Skin of body (tissue), 2 donors: Measurements from ENCODE around the gene PIEZO1. TPM values are rescaled to one million over a fixed set of nuclear protein-coding genes. Genes with fewer than 3 reads are reported as not detected.
"Not testable (repeated sequence)": the region's sequence is repeated elsewhere in the genome, so short reads cannot be mapped to it uniquely, and the experiment has no call there.

Experiments
- DNase-seq: peaks from one replicate; lab custom pipeline; 2025; lab: John Stamatoyannopoulos, UW
- total RNA-seq: library from RNA; depleted of rRNA; stranded (reverse); fragments of >200 nt; gene quantifications from one replicate; pipeline ENCODE4 v1.2.3, GENCODE V29; 2014

The PIEZO1 gene
- total RNA-seq, 1 donor from 2014 or later = 84.4 TPM

DNA sequence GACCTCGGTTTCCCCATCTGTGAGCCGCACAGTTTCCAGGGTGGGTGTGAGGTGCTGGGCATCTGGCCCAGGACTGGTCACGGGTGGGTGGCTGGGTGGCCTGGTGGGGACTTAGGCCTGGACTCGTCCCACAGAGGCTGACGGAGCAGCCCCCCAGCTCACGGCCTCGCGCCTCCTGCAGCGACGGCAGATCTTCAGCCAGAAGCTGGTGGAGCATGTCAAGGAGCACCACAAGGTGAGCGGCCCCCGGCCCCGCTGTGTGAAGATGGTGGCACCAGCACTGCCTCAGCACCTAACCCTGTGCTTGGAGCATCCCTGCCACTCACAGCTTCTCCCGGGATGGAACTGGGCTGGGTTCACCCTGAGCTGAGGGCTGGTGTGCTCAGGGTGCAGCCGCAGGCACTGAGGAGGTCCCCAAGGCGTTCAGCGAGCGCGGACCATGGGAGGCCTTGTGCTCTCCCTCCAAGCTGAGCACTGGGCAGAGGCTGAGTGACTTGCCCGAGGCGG is 20.9 kb upstream of the PIEZO1 start:
- DNase-seq = no peak

DNA sequence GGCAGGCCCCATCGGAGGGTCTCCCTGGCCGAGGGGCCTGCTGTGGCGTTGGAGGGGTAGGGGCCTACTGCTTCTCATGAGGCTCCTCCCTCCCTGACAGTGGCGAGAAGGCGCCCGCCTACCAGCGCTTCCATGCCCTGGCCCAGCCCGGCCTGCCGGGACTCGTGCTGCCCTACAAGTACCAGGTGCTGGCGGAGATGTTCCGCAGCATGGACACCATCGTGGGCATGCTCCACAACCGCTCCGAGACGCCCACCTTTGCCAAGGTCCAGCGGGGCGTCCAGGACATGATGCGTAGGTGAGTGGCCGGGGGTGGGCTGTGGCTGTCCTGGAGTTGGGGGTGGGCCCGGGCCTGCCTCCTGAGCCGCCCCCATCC is 20.3 kb upstream of the PIEZO1 start:
- no peak for DNase-seq

DNA sequence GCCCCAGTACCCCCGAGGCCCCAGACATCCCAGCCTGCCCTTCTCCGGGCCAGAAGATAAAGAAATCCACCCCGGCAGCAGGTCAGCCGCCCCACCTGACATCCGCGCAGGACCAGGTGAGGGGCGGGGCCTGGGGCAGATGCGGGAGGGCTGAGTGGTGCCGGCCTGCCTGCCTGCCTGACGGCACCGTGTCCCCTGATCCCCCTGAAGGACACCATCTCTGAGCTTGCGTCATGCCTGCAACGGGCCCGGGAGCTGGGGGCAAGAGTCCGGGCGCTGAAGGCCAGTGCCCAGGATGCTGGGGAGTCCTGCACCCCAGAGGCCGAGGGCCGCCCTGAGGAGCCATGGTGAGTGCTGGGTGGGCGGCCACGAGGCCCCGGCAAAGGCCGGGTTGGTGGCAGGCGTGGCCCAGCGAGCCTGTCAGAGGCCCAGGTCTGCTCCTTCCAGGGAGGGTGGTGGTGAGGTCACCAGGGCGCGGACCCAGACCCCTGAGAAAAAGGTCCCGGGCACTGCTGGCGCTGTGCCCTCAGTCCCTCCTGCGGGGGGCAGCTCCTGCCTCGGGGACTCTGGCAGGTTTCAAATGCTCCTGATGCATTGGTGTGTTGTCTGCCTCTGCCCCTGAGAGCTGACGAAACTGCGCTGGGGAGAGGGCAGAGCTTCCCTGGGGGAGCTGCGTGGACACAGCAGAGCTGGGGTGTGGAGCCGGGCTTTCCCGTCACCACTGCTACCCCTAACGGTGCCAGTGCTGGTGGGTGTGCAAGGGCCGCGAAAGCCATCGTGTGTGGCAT is 19.7 kb upstream of the PIEZO1 start:
- no peak for DNase-seq

DNA sequence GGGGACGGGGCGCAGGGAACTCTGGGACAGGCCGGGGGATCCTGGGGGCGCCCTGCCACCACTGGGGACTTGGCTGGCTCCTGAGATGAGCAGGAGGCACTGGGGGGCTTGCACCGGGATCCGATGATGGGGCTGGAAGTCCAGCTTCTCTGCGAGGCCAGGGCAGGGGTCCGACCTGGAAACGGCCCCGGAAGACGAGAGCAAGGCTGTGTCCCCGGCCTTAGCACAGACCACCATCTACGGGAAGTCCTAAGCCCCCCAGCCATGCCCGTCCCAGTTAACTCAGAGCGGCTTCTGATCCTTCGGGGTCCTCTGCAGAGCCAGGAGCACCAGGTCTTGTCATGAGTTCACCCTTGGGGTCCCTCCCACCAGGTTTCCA is 19.1 kb upstream of the PIEZO1 start:
- no peak for DNase-seq

DNA sequence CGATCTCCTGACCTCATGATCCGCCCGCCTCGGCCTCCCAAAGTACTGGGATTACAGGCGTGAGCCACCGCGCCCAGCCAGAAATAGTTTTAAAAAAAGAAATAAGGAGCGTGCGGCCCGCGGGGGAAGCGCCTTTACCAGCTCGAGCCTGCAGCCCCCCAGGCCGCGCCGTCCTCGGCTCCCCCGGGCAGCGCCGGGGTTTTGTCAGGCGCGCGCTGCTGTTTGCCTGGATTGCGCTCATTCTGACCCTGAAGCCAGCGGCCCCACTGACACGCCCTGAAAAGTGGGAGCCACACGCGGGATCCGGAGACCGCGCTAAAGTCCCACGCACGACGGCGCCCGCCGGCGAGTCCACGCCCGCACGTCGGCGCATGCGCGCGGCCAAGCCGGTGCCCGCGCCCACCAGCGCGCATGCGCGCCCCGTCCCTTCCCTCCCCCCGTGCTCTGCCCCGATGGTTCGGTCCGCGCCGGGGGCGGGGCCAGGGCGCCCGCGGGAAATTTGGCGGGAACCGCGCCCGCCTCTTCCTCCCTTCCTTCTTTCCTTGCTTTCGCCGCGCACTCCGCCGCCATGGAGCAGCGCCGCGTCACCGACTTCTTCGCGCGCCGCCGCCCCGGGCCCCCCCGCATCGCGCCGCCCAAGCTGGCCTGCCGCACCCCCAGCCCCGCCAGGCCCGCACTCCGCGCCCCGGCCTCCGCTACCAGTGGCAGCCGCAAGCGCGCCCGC is 18.4 kb upstream of the PIEZO1 start, which contains the start of gene CDT1:
Gene CDT1, plus strand, starts transcription at position 526 of the 724 bp plus-strand sequence. Its CDS starts 43 bp downstream, at position 569.
- DNase-seq = peak; percentile 84

DNA sequence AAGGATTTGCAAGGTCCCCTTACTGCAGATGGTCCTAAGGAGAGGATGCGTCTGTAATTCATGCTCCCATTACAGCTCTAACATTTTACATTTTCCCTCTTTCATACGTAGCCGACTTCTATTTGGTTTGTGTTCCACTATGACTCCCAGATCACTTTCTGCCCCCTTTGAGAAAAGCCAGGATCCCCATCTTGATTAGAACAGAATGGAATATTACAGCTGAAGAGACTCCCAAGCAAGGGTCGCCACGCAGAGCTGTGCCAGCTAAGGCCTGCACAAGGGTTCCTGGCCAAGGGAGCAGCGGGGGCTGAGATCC is 15.2 kb upstream of the PIEZO1 start:
- DNase-seq = no peak

DNA sequence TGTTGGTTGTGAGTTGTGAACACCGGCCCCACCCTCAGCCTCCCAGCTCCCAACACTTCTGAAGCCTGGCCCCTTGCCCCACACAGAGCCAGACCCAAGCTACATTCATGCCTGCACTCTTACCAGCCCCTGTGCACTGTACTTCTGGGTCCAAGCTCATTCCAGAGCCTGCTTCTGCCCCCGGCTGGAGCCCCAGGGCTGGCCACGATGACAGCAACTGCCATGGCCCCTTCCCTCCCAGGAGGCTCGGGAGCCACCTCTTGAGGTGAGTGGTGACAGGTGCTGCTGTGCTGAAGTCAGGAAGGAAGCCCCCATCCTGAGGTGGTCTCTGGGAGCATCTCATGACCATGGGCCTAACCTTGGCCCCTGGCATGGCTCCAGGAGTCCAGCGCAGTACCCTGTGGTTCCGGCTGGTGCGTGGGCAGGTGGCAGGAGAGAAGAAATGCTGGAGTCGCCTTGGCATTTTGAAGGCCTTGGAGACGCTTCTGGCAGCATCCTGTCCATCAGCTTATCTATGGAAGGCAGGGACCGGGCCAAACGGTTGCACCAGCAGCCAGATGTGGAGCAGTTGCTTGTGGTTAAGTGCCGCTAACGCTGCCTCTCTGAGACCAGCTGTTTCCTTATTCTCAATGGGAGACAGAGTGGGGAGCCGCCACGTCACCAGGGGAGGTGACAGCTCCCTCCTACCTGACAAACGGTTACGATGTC is 14.7 kb upstream of the PIEZO1 start:
- no peak for DNase-seq

DNA sequence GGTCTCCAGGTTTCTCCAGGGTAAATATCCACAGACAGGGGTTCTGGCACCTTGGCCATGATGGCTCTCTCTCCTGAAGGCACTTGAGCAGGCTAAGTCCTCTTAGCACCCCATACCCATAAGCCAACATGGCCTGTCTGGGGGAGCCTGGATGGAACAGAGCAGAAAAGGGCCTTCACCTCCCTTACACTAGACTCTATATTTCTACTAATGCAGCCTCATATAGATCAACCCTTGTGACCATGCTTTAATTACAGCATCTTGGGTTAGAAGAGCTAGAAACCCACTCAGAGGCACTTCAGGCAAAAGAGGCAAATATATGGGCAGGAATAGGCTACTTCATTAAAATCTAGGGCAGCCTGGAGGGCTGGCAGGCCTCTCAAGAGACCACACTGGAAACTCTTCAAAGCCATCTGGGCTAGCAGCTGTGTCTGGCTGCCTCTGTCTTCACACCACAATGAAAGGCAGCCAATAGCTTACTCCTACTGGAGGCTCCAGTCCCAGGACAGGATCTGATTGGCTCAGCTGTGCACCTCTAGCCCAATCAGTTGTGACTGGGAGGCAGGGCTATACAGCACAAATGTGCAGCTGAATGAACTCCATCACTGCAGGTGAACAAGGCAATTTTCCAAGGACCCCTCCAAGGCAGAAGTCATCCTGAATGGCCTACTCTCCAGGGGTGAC is 13.9 kb upstream of the PIEZO1 start:
- DNase-seq = no peak

DNA sequence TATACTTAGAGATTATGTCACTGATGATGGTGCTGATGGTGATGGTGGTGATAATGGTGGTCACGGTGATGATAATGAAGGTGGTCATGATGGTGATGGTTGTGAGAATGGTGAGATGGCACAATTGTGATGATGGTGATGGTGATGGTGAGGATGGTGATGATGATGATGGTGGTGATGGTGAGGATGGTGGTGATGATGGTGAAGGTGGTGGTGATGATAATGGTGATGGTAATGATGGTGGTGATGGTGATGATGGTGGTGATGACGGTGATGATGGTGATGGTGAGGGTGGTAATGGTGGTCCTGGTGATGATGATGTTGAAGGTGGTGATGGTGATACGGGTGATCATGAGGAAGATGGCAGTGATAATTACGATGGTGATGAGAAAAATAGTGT is 13.1 kb upstream of the PIEZO1 start:
- DNase-seq = no peak

DNA sequence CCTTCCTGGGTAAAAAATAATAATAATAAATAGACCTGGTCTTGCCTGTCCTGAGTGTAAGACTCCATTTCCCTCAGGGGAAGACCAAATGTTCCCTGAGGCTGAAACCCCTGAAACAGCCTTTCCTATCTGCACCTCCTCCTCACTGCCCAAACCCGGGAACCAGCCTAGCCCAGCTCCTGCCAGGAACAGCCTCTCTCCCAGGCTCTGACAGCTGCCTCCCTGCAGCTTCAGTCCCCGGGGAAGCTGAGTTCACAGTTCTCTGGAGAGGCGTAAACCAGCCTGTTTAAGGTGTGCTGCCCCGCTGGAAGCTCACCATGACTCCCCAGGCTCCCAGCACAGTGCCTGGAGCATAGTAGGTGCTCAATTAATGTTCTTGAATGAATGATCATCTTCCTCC is 11.3 kb upstream of the PIEZO1 start:
- DNase-seq = no peak

DNA sequence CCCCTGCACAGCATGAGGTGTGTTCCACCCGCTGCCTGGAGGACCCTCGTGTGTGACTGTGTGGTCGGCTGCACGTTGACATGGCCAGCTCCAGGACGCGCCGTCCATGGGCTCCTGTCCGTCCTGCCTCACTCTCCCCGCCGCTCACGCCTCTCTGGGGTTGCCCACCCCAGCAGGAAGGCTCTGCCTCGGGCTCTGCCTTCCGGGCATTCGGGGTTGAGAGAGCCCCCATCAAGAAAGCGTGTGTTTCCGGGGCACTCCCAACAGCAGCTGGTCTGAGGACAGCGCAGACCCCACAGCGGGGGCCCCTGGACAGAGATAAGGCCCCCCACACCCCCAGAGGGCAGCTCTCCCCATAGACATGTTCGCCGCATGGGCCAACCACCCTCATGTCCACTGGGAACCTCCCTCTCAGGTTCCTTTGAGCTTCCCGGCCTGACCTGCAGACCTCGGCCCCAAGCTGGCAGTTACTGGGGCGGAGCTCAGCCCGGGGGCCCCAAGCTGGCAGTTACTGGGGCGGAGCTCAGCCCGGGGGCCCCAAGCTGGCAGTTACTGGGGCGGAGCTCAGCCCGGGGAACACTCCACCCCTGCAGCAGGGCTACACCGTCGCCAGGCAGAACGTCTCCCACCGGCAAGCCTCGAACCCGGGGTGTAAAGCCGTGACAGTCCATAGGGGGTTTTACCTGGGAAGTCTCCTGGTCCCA is 8.4 kb upstream of the PIEZO1 start:
- DNase-seq = no peak

DNA sequence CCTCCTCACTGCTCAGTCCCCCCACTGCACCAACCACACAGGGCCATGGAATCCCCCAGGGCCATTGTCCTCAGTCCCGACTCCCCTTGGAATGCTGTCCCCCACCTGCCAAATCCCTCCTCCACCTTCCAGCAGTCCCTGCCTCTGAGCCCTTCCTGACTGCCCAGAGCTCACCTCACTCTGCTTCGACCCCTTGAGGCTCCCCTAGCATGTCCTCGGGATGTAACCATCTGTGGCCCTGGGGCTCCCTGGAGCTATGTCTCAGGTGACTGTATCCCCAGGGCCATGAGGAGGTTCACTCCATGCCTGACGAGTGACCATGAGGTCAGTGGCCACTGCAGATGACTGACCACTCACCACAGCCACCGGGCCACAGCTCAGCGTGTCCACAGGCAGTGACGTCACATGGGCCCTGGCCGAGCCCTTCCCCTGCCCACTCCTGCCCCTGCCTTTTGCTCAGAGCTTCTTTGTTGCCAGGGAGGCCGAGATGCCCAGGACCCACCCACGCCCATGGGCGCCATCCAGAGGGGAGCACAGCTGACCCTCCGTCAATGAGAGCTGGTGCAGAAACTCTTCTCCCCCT is 7.7 kb upstream of the PIEZO1 start:
- no peak for DNase-seq

DNA sequence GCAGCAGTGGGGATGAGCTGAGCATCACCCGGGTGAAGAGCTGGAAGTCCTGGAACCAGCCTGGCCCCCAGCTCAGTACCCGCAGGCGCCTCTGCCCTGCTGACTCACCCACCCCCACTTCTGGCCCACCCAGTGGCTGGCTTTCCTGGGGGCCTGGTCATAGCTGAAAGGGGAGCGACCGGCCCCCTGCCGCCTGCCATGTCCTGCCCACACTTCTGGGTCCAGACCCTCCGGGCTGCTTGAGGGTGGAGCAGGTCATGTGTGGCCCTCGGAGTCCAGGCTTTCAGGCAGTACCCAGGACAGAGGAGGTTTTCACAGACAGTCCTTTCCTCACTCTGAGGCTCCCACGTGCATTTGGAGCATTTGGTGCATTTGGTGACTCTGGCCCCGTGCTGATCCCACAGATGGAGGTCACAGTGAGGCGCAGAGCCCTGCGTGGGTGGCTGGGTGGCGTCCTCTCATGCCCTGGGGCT is 7.1 kb upstream of the PIEZO1 start:
- DNase-seq = no peak

DNA sequence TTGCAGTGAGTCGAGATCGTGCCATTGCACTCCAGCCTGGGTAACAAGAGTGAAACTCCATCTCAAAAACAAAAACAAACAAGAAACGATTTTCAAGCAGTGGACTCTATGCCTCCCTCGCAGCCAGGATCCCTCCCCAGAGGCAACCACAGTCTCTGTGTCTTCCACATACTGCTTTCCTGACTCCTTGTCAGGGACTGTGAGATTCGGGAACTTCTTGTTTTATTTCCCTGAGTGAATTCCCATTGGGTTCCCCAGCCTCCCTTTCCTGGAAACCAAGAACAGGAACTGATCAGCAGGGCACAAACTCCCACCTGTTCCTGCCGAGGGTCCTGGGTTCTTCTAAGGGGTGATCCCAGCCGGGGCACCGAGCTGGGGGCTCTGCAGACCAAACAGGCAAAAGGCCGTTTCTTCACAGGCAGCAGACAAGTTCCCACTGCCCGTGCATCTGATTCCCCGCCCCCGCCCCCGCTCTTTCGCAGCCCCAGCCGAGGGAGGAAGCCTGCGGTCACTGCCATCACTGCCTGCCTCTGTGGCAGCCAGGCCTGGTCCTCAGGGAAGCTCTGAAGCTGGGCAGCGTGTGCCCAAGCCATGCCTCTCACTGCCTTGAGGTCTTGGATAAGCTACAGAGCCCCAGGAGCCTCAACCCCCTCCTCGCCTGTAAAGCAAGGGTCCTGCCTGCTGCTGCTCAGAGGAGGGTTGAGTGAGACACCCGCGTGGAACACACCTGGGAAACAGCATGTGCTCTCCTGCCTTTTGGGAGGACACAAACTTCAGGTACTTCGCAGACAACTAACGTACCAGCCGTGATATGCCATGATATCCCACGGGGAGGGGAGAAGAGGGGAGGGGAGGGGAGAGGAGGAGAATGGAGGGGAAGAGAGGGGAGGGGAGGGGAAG is 5.5 kb upstream of the PIEZO1 start:
- DNase-seq = no peak

DNA sequence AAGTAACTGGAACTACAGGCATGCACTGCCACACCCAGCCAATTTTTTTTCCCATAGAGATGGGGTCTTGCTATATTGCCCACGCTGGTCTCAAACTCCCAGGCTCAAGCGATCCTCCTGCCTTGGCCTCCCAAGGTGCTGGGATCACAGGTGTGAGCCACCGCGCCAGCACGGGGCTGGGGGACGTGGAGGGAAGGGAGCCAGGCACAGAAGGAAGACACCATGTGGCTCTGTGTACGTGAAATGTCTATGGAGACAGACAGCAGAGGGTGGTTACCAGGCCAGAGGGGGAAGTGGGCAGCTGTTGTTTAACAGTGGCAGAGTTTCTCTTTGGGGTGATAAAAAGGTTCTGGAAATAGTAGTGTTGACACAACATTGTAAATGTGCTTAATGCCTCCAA is 4.6 kb upstream of the PIEZO1 start:
- no peak for DNase-seq

DNA sequence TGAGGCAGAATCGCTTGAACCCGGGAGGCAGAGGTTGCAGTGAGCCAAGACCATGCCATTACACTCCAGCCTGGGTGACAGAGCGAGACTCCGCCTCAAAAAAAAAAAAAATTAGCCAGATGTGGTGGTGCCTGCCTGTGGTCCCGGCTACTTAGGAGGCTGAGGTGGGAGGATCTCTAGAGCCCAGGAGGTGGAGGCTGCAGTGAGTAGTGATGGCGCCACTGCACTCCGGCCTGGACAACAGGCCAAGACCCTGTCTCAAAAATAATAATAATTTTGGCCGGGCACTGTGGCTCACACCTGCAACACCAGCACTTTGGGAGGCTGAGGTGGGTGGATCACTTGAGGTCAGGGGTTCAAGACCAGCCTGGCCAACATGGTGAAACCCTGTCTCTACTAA is 3.7 kb upstream of the PIEZO1 start:
- DNase-seq = not testable (repeated sequence)

DNA sequence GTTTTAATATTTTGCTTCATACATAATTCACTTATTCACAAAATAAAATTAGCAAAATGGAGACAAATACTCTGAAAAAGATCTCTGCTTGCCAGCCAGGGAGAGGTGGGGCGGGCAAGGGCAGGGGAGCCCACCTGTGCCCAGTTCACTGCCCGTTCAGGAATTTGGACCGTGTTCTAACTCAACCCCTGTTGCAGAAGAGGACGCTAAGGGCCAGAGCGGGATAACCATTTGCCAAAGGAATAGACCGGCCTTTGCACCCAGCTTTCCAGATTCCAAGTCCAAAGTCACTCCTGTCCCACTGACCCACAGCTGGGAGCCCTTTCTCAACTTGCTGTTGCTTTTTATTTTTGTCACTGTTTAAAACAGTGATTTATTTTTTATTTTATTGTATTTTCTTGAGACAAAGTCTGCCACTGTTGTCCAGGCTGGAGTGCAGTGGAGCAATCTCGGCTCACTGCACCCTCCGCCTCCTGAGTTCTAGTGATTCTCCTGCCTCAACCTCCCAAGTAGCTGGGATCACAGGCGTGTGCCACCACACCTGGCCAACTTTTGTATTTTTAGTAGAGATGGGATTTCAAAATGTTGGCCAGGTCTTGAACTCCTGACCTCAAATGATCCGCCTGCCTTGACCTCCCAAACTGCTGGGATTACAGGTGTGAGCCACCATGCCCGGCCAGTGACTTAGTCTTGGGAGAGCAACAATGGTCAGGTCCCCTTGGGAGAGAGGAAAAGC is 2.7 kb upstream of the PIEZO1 start:
- no peak for DNase-seq

DNA sequence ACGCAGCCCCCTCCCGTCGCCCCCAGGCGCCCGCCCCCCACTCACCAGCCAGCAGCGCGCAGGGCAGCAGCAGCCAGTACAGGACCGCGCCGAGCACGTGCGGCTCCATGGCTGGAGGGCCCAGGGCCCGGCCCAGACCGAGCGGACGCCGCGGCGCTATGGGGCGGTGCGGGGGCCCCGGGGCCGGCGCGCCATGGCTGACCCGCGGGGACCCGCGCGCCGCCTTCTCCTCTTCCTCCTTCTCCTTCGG is 239 bp downstream of the PIEZO1 start:
- DNase-seq = no peak
